Psoas muscle (tissue), 8 donors: Measurements from ENCODE around the gene IL23A. TPM values are rescaled to one million over a fixed set of nuclear protein-coding genes. Genes with fewer than 3 reads are reported as not detected.

Experiments
- ATAC-seq, 4 donors: fragments of 200-7000 bp; cut with Tn5 transposase; one replicate each; pipeline ENCODE4 v1.9.1; 2020; ENCODE audit warnings: moderate library complexity in 3 of 4, mild to moderate bottlenecking in 2 of 4
- DNase-seq, 2 donors: peaks; one replicate each; pipeline ENCODE4 v3.0.0-alpha.2; 2020
- H3K27ac ChIP-seq: fragments of 200-600 bp; one replicate; pipeline ENCODE4 v1.8.0; 2022
- H3K27me3 ChIP-seq, 3 donors: fragments of 200-600 bp in 1 of 3; one replicate each; pipeline versions ENCODE4 v1.6.1 to v1.8.0; 2013 to 2022; ENCODE audit warnings: low read length in 2 of 3, mild to moderate bottlenecking in 2 of 3, moderate library complexity in 1 of 3; ENCODE audit not compliant: insufficient read depth in 3 of 3
- H3K36me3 ChIP-seq, 2 donors: fragments of 200-600 bp in 1 of 2; one replicate each; pipeline versions ENCODE4 v1.6.1 to v1.8.0; 2013 to 2022; ENCODE audit warnings: low read depth in 1 of 2, mild to moderate bottlenecking in 1 of 2, moderate library complexity in 1 of 2; ENCODE audit not compliant: insufficient read depth in 1 of 2
- H3K4me1 ChIP-seq: fragments of 200-600 bp; one replicate; pipeline ENCODE4 v1.8.0; 2022
- H3K4me3 ChIP-seq: fragments of 200-600 bp; one replicate; pipeline ENCODE4 v1.8.0; 2022; ENCODE audit warnings: mild to moderate bottlenecking
- H3K9me3 ChIP-seq: fragments of 200-600 bp; one replicate; pipeline ENCODE4 v1.8.0; 2022
- WGBS, 3 donors: extraction: QIAGEN DNeasy Blood & Tissue Kit; methylation state at CpG; one replicate each; pipeline versions ENCODE4 v1.1.6 to v1.1.7; 2013; 5-methylcytosine and 5-hydroxymethylcytosine counted together
- intact Hi-C, 2 donors: fragments of 100-400 bp; cut with DNase I; formaldehyde crosslinking; loops; one replicate each; pipeline versions ENCODE4 v1.11.0 to v1.14.2; 2022
- polyA plus RNA-seq, 3 donors: library from polyadenylated mRNA; stranded (reverse); fragments of 200-250 nt; gene quantifications; one replicate each; pipeline ENCODE4 v1.2.3, GENCODE V29; 2013
- total RNA-seq, 4 donors: library from RNA; stranded (reverse); fragmentation: NEBNext Ultra II Directional in 2 of 4; extraction: Animal tissue kit (Norgen Biotek cat#: 25700) in 2 of 4; gene quantifications; one replicate each; pipeline versions ENCODE4 v1.2.1 to v1.2.4, GENCODE V29; 2021 to 2023
- TF ChIP-seq, protein P1 (sequence below): fragments of 200-600 bp; IDR thresholded peaks from one replicate; pipeline ENCODE4 v1.8.0; 2022; ENCODE audit warnings: antibody characterized with exemption
- donor health status: healthy with polysubstance abuse.
- donor health status: DM: no; HTN: no; CAD: no; lungs with moderate emphysema.
- donor health status: Bipolar disorder and iron deficiency.
- donor health status: healthy.
- donor health status: DM: yes; HTN: yes; CAD: no.
- donor health status: DM: no; HTN: no; CAD: no.
- donor health status: DM: no; HTN: no; CAD: no.
- donor health status: DM: yes; HTN: yes; CAD: no.

The IL23A gene
- total and polyA plus RNA-seq, 7 donors, result 0.32 to 0.68 (median 0.57) TPM; not detected in 4

DNA sequence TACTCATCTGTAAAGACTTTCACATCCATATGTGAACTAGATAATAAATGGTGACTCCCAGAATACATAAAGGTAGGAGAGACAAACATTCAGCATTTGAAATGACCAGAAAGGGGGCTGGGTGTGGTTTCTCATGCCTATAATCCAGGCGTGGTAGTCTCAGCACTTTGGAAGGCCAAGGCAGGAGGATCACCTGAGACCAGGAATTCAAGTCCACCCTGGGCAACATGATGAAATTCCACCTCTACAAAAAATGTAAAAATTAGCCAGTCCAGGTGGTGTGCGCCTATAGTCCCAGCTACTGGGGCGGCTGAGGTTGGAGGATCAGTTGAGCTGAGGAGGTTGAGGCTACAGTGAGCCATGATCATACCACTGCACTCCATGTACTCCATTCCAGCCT, 34.4 kb upstream of the IL23A start:
- Histone ChIP-seq H3K4me1 (peaks cover 25% of the 10 kb centered on the region), H3K9me3 (no peaks in the 10 kb centered on the region), H3K4me3 (no peak overlapping the region), H3K27me3 (no peaks in the 10 kb centered on the region), H3K36me3 (peaks cover 4 to 56% of the 10 kb centered on the region in 2 donors), H3K27ac (no peak overlapping the region)
- TF ChIP-seq, protein P1, sequence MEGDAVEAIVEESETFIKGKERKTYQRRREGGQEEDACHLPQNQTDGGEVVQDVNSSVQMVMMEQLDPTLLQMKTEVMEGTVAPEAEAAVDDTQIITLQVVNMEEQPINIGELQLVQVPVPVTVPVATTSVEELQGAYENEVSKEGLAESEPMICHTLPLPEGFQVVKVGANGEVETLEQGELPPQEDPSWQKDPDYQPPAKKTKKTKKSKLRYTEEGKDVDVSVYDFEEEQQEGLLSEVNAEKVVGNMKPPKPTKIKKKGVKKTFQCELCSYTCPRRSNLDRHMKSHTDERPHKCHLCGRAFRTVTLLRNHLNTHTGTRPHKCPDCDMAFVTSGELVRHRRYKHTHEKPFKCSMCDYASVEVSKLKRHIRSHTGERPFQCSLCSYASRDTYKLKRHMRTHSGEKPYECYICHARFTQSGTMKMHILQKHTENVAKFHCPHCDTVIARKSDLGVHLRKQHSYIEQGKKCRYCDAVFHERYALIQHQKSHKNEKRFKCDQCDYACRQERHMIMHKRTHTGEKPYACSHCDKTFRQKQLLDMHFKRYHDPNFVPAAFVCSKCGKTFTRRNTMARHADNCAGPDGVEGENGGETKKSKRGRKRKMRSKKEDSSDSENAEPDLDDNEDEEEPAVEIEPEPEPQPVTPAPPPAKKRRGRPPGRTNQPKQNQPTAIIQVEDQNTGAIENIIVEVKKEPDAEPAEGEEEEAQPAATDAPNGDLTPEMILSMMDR, result no peak
- intact Hi-C loops, result no loop called here
- 94 to 97% (median 94%) methylated on average over 3 of the region's 3 CpGs for WGBS, 3 donors
- DNase-seq (no peak), ATAC-seq (no peak)

DNA sequence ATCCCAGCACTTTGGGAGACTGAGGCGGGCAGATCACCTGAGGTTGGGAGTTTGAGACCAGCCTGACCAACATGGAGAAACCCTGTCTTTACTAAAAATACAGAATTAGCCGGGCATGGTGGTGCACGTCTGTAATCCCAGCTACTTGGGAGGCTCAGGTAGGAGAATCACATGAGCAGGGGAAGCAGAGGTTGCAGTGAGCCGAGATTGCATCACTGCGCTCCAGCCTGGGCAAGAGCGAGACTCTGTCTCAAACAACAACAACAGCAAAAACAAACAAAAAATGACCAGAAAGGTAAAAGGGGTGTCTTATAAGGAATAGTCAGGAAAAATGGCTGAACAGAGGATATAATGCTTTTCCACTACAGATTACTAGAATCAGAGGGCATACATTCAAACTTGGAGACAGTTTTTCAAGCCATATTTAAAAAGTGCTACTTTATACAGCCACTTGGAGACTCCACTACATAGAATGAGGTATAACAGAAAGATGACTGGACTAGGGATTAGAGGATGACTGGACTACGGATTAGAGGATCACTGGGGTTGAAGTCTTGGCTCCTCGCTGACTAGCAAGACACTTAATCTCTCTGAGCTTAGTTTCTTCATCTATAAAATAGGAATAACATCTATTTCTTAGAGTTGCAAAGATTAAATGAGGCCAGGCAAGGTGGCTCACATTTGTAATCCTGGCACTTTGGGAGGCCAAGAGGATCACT, 33.7 kb upstream of the IL23A start:
- no peak overlapping the region for H3K4me3 ChIP-seq
- H3K9me3 ChIP-seq, result no peaks in the 10 kb centered on the region
- peaks cover 25% of the 10 kb centered on the region for H3K4me1 ChIP-seq
- H3K27me3 ChIP-seq, result no peaks in the 10 kb centered on the region
- peaks cover 4 to 63% of the 10 kb centered on the region in 2 donors for H3K36me3 ChIP-seq
- ATAC-seq, result no peak
- no peak for DNase-seq
- 86 to 95% (median 88%) methylated on average over 8 of the region's 8 CpGs for WGBS, 3 donors
- no peak overlapping the region for H3K27ac ChIP-seq
- intact Hi-C loops, result no loop called here
- TF ChIP-seq, protein P1, result no peak

DNA sequence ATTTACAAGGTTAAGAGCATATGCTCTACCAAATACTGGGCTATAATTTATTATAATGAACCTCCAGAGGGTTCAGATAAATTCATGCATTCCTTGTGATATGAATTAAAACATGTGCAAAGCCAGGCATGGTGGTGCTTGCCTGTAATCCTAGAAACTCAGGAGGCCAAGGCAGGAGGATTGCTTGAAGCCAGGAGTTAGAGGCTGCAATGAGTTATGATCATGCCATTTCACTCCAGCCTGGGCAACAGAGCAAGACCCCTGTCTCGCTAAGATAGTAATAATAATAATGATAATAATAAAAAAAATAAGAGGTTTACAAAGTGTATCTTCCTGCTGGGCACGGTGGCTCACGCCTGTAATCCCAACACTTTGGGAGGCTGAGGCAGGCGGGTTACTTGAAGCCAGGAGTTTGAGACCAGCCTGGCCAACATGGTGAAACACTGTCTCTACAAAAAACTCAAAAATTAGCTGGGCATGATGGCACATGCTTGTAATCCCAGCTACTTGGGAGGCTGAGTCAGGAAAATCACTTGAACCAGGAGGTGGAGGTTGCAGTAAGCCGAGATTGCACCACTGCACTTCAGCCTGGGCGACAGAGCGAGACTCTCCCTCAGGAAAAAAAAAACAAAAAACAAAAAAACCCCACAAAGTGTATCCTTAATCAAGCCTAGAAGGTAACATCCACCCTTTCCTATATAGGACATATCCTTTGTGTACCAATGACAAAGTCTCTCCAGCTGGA, 31.3 kb upstream of the IL23A start:
- peaks cover 7 to 82% of the 10 kb centered on the region in 2 donors for H3K36me3 ChIP-seq
- no peak for DNase-seq
- TF ChIP-seq, protein P1, result no peak
- no peak for ATAC-seq
- intact Hi-C loops, result no loop called here
- 94 to 97% (median 95%) methylated on average over 7 of the region's 7 CpGs for WGBS, 3 donors
- no peaks in the 10 kb centered on the region for H3K9me3 ChIP-seq
- no peaks in the 10 kb centered on the region for H3K27me3 ChIP-seq
- H3K4me3 ChIP-seq, result no peak overlapping the region
- H3K4me1 ChIP-seq, result peaks cover 8% of the 10 kb centered on the region
- no peak overlapping the region for H3K27ac ChIP-seq

DNA sequence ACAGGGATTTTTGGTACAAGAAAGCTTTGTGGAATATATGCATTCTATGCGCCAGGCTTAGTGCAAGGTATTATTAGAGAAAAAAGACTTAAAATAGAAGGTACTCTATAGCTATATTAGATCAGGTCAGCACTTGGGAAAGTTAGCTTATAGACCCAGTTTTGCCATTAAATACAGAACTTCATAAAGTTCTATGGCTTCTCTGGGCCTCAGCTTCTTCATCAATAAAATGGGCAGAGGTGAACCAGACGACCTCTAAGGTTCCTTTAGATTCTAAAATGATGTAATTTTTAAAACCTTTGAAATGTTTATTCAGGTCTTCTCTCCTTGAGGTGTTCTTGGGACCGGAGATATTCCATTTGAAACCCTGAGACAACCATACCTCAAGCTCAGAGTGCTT, 30.0 kb upstream of the IL23A start:
- H3K27me3 ChIP-seq, result no peaks in the 10 kb centered on the region
- no peak for ATAC-seq
- H3K27ac ChIP-seq, result no peak overlapping the region
- TF ChIP-seq, protein P1, result no peak
- WGBS, 3 donors, result 86 to 94% (median 91%) methylated on average over 3 of the region's 3 CpGs
- H3K9me3 ChIP-seq, result no peaks in the 10 kb centered on the region
- intact Hi-C loops, result no loop called here
- DNase-seq, result no peak
- H3K36me3 ChIP-seq, result peaks cover 7 to 88% of the 10 kb centered on the region in 2 donors
- no peak overlapping the region for H3K4me3 ChIP-seq
- no peaks in the 10 kb centered on the region for H3K4me1 ChIP-seq
